HG03457 (cell line): ENCODE measurements around the gene E4F1.
"Not testable (repeated sequence)": the region's sequence is repeated elsewhere in the genome, so short reads cannot be mapped to it uniquely, and the experiment has no call there.

ENCODE experiments used
- ATAC-seq: cut with Tn5 transposase; IDR thresholded peaks from one replicate; pipeline ENCODE4 v1.9.1; 2021; ENCODE audit warnings: moderate number of reproducible peaks; ENCODE audit not compliant: unreplicated experiment

Gene E4F1

GRCh38 chr16:2229632-2230250, 6.3 kb downstream of the E4F1 start:
- ATAC-seq: no peak

- no peak for ATAC-seq
These were observed 7.0 kb downstream of the E4F1 start for GRCh38 chr16:2230376-2230775.

GRCh38 chr16:2231016-2231931, 7.9 kb downstream of the E4F1 start:
- ATAC-seq: no peak

DNA sequence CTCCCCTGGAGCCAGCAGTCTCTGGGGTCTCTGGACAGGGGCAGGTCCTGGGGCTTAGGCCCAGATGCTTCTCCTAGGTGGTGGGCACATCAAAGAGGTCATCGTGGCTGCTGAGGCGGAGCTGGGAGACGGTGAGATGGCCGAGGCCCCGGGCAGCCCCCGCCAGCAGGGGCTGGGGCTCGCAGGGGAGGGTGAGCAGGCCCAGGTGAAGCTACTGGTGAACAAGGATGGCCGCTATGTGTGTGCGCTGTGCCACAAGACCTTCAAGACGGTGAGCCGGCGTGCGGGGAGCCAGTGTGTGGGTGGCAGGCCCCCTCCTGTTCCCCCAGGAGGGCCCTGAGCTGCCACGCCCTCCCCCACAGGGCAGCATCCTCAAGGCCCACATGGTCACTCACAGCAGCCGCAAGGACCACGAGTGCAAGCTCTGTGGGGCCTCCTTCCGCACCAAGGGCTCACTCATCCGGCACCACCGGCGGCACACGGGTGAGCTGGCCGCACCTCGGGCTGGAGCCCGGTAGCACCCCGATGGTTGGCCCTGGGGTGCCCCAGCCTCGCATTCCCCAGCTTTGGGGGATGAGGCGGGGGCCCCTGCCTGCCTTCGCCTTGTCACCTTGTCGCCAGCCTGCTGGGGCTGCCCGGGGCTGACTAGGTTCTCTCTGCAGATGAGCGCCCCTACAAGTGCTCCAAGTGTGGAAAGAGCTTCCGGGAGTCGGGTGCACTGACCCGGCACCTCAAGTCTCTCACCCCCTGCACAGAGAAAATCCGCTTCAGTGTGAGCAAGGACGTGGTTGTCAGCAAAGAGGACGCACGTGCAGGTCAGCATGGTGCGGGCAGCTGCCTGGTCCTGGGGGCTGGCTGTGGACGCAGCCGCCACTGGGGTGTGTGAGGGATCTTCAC, 9.0 kb downstream of the E4F1 start:
- no peak for ATAC-seq

DNA sequence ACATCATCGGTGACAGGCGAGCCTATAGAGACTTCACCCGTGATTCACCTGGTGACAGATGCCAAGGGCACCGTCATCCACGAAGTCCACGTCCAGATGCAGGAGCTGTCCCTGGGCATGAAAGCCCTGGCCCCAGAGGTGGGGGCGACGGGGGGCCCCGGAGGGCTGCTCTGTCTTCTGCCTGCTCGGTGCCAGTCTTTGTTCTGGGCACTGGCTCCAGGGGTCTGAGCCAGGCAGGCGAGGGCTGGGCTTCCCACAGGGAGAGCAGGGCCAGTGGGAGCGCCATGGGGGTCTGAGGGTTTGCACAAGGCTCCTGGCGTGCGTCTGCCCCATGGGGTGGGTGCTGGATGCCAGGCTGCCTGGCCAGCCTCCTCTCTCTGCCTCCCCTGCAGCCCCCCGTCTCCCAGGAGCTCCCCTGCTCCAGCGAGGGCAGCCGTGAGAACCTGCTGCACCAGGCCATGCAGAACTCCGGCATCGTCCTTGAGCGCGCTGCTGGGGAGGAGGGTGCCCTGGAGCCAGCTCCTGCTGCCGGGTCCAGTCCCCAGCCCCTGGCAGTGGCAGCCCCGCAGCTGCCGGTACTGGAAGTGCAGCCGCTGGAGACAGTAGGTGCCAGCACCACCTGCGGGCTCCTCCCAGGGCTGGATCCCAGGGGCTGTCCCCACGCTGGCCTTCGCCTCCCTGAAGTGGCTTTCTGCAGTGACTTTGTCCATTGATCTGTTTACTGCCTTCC, 9.8 kb downstream of the E4F1 start:
- ATAC-seq: no peak

GRCh38 chr16:2233872-2234812, 10.8 kb downstream of the E4F1 start:
- no peak for ATAC-seq

GRCh38 chr16:2234813-2235170, 11.4 kb downstream of the E4F1 start:
- ATAC-seq: no peak

- no peak for ATAC-seq
These were observed 11.9 kb downstream of the E4F1 start for GRCh38 chr16:2235234-2235651.

DNA sequence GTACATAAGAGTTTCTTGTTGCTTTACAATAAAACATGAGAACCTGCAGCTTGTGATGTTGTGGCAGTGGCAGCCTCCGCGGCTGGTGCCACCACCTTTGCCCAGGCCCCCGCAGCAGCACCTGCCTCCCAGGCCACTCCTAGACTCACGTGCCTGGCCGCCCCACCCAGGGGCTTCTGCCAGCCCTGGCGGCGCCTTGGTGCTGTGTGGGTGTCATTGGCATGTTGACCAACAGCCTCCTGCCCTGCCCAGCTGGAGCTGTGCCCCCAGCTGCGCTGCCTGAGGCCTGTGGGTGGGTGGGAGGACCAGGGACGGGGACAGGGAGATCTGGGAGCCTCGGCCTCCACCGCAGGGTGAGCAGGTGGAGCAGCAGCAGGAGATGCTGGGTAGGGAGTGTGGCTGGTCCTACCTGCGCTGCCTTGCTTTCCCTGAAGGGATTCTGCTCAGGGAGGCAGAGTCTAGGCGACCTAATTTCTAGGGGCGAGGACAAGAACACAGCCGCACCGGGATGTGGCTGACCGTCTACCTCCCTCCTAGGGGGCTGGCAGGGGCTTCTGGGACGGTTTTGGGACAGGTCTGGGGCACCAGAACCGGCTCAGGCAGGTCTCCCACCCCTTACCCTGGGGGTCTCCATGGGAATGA, 12.4 kb downstream of the E4F1 start:
- no peak for ATAC-seq

DNA sequence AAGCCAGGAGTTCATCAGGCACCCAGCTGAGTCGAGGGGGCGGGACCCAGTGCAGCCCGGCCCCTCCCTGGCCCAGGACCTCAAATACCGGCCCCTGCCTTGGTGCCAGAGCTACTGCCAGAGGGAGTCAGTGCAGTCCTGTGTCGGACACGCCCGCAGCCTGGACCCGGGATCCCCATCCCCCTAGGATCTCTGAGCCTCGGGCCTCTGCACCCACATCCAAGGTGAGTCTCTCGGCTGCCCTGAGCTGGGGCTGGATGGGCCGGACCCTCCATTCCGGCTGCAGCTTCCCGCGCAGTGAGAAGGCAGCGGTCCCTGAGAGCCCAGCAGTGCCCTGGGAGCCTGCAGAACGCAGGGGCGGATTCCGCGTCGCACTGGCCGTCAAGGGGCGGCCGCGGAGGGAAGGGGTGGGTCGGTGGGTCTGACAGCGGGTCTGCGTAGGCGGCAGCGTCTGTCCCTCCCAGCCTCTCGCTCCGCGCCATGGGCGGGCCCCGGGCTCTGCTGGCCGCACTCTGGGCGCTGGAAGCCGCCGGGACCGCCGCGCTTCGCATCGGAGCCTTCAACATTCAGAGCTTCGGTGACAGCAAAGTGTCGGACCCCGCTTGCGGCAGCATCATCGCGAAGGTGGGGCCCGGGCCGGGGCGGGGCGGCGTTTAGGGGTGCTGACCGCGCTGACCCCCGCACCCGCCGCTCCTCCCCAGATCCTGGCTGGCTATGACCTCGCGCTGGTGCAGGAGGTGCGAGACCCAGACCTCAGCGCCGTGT, 13.1 kb downstream of the E4F1 start, which contains the start of gene DNASE1L2:
Gene DNASE1L2 (plus strand): TSS at position 108 of the 765 bp plus-strand sequence. CDS start 373 bp downstream, at position 481.
- ATAC-seq: no peak

GRCh38 chr16:2237102-2237482, 13.7 kb downstream of the E4F1 start:
- no peak for ATAC-seq

DNA sequence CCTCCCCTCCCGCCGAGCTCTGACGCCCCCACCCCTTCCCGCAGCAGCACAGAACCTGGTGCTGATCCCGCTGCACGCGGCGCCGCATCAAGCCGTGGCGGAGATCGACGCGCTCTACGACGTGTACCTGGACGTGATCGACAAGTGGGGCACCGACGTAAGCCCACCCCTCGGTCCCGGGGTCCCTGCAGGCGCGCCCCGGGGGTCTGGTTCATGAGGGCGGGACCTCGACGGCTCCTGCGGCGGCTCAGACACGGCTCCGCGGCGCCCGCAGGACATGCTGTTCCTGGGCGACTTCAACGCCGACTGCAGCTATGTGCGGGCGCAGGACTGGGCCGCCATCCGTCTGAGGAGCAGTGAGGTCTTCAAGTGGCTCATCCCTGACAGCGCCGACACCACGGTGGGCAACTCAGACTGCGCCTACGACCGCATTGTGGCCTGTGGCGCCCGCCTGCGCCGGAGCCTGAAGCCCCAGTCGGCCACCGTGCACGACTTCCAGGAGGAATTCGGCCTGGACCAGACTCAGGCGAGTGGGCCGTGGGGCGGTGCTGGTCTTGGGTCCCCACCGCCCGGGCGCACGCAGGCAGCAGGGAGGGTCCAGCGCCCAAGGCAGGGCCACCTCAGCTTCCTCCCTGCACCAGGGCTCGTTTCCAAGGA, 14.2 kb downstream of the E4F1 start:
- no peak for ATAC-seq

DNA sequence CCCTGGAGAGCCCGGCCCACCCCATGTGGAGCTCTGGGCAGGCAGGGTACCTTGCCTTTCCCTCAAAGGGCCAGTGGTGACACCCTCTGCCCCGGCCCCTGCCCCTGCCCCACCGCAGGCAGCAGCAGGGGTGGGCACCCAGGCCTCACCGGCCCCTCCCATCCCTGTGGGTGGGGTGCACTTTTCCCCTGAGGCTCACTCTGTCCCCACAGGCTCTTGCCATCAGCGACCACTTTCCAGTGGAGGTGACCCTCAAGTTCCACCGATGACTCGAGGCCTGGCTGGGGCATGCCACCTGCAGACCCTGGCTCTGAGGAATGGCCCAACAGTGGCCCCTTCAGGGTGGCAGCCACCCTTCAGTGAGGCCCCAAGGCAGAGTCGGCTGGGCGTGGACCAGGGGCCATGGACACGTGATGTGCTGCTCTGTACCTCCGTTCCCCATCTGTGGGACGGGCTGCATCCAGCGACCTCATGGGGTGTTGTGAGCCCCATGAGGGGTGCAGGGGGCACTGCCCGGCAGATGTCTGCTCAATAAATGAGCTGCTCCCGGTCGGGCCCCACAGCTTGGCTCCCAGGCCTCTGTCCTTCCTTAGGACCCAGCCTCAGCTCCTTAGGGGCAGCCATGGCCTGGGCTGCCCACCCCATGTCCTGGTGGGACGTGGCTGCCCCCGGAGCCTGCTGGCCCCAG, 14.9 kb downstream of the E4F1 start:
- no peak for ATAC-seq

- no peak for ATAC-seq
These were observed 15.7 kb downstream of the E4F1 start for GRCh38 chr16:2238838-2239675.

DNA sequence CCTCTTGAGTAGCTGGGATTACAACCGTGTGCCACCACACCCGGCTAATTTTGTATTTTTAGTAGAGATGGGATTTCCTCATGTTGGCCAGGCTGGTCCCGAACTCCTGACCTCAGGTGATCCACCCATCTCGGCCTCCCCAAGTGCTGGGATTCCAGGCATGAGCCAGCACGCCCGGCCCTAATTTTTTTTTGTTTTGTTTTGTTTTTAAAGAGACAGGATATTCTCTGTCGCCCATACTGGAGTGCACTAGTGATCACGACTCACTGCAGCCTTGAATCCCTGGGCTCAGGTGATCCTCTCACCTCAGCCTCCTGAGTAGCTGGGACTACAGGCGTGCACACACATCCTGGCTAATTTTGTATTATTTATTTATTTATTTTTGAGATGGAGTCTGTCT, 16.9 kb downstream of the E4F1 start:
- ATAC-seq: not testable (repeated sequence)

GRCh38 chr16:2242598-2242997, 19.2 kb downstream of the E4F1 start:
- ATAC-seq: no peak
